Bronchus fibroblast of lung (primary cell): ENCODE data around the gene C6orf15. TPM values are rescaled to one million over a fixed set of nuclear protein-coding genes. Genes with fewer than 3 reads are reported as not detected.

Experiments
- total RNA-seq: library from RNA; depleted of rRNA; stranded (reverse); fragments of >200 nt; gene quantifications from 2 replicates; pipeline ENCODE4 v1.2.3, GENCODE V29; 2015

C6orf15 gene
- total RNA-seq: not detected in 2 replicates

GRCh38 chr6:31112478-31112877, at the start of gene C6orf15:
Gene C6orf15, minus strand, starts transcription at chr6:31112575. Its CDS starts 20 bp downstream, at chr6:31112555.

GRCh38 chr6:31158140-31158862, 45.9 kb upstream of the C6orf15 start, which contains the start of gene TCF19:
Gene TCF19, plus strand, starts transcription at chr6:31158589. Its CDS starts 881 bp downstream, at chr6:31159470.

GRCh38 chr6:31157513-31158139, 45.3 kb upstream of the C6orf15 start, which contains the start of gene CCHCR1:
Gene CCHCR1, minus strand, starts transcription at chr6:31157802. Its CDS starts 202 bp downstream, at chr6:31157600.

GRCh38 chr6:31138982-31139381, 26.6 kb upstream of the C6orf15 start, which contains the start of gene PSORS1C2:
Gene PSORS1C2, minus strand, starts transcription at chr6:31139066. Its CDS starts 40 bp downstream, at chr6:31139026.

GRCh38 chr6:31120151-31120915, 8.0 kb upstream of the C6orf15 start, which contains the start of gene CDSN:
Gene CDSN, minus strand, starts transcription at chr6:31120446. Its CDS starts 27 bp downstream, at chr6:31120419.

GRCh38 chr6:31114541-31114878, 2.1 kb upstream of the C6orf15 start, which contains the start of gene PSORS1C1:
Gene PSORS1C1, plus strand, starts transcription at chr6:31114800. Its CDS starts 14,833 bp downstream, at chr6:31129633.

Other genes starting within 250 kb of the C6orf15 start
- gene DDR1, start 228.1 kb downstream of the C6orf15 start, total RNA-seq: 12.3 and 13.1 TPM in 2 replicates
- 9.4 and 10.9 TPM in 2 replicates for gene GTF2H4, start 204.4 kb downstream of the C6orf15 start, total RNA-seq
- 23.0 and 25.9 TPM in 2 replicates for gene VARS2, start 198.3 kb downstream of the C6orf15 start, total RNA-seq
- gene SFTA2, start 180.4 kb downstream of the C6orf15 start, total RNA-seq: not detected in 2 replicates
- gene MUCL3, start 171.6 kb downstream of the C6orf15 start, total RNA-seq: not detected in 2 replicates
- gene MUC21, start 128.9 kb downstream of the C6orf15 start, total RNA-seq: not detected in 2 replicates
- gene MUC22, start 102.1 kb downstream of the C6orf15 start, total RNA-seq: not detected in 2 replicates
- gene PSORS1C1, start 2.2 kb upstream of the C6orf15 start, total RNA-seq: under 0.01 and 0.15 TPM in 2 replicates
- gene CDSN, start 7.9 kb upstream of the C6orf15 start, total RNA-seq: not detected in 2 replicates
- gene PSORS1C2, start 26.5 kb upstream of the C6orf15 start, total RNA-seq: not detected in 2 replicates
- 19.9 and 23.9 TPM in 2 replicates for gene CCHCR1, start 45.2 kb upstream of the C6orf15 start, total RNA-seq
- 52.1 and 56.8 TPM in 2 replicates for gene TCF19, start 46.0 kb upstream of the C6orf15 start, total RNA-seq
- not detected in 2 replicates for gene POU5F1, start 58.1 kb upstream of the C6orf15 start, total RNA-seq
- 36.5 and 42.2 TPM in 2 replicates for gene HLA-C, start 159.5 kb upstream of the C6orf15 start, total RNA-seq
- 39.8 and 53.1 TPM in 2 replicates for gene HLA-B, start 244.6 kb upstream of the C6orf15 start, total RNA-seq